ENCODE data around the gene SRC. TPM values are rescaled to one million over a fixed set of nuclear protein-coding genes. Genes with fewer than 3 reads are reported as not detected.

SRC gene
- total RNA-seq, 2 donors from 2014 or later: 25.9 to 35.3 TPM

GRCh38 chr20:37449276-37449675 lies 103.3 kb downstream of the SRC start:
- Histone ChIP-seq H3K27ac (no peak overlapping the region), H3K36me3 (replicated peaks in 1 of 2; ENCODE audit: insufficient read depth in 1 of 2, low read depth in 2 of 2) (no peaks in the 10 kb centered on the region), H3K4me3 (no peak overlapping the region), H3K9me3 (peaks cover 0 to 5% (median 0%) of the 10 kb centered on the region in 3 donors), H3K4me1 (no peaks in the 10 kb centered on the region), H3K27me3 (no peaks in the 10 kb centered on the region)
- DNase-seq: no peak
- intact Hi-C loops (cut with DNase I): no loop called here
- TF ChIP-seq, protein P1, sequence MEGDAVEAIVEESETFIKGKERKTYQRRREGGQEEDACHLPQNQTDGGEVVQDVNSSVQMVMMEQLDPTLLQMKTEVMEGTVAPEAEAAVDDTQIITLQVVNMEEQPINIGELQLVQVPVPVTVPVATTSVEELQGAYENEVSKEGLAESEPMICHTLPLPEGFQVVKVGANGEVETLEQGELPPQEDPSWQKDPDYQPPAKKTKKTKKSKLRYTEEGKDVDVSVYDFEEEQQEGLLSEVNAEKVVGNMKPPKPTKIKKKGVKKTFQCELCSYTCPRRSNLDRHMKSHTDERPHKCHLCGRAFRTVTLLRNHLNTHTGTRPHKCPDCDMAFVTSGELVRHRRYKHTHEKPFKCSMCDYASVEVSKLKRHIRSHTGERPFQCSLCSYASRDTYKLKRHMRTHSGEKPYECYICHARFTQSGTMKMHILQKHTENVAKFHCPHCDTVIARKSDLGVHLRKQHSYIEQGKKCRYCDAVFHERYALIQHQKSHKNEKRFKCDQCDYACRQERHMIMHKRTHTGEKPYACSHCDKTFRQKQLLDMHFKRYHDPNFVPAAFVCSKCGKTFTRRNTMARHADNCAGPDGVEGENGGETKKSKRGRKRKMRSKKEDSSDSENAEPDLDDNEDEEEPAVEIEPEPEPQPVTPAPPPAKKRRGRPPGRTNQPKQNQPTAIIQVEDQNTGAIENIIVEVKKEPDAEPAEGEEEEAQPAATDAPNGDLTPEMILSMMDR (IDR thresholded peaks at IDR 0.05): no peak
- TF ChIP-seq POLR2A (IDR thresholded peaks at IDR 0.05): no peak
- no peak for ATAC-seq
- 68 to 74% methylated on average over 12 of the region's 12 CpGs for WGBS, 2 donors

DNA sequence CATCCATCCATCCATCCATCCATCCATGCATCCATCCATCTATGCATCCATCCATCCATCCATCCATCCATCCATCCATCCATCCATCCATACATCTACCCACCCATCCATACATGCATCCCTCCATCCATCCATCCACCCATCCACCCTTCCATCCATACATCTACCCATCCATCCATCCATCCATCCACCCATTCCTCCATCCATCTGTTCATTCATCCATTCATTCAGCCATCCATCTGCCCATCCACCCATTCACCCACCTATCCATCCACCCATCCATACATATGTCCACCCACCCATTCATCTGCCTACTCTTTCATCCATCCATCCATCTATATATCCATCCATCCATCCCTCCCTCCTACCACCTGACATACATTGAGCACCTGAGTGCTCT lies 104.4 kb downstream of the SRC start:
- H3K9me3 ChIP-seq: peaks cover 0 to 6% (median 0%) of the 10 kb centered on the region in 3 donors
- TF ChIP-seq POLR2A (IDR thresholded peaks at IDR 0.05): no peak
- TF ChIP-seq, protein P1 (IDR thresholded peaks at IDR 0.05): no peak
- H3K36me3 ChIP-seq (replicated peaks in 1 of 2; ENCODE audit: insufficient read depth in 1 of 2, low read depth in 2 of 2): no peaks in the 10 kb centered on the region
- no peaks in the 10 kb centered on the region for H3K4me1 ChIP-seq
- no peak overlapping the region for H3K27ac ChIP-seq
- intact Hi-C loops (cut with DNase I): no loop called here
- no peaks in the 10 kb centered on the region for H3K27me3 ChIP-seq
- ATAC-seq: no peak
- no peak overlapping the region for H3K4me3 ChIP-seq
- no peak for DNase-seq

GRCh38 chr20:37451616-37452015 lies 105.7 kb downstream of the SRC start:
- 84 to 88% methylated on average over 2 of the region's 2 CpGs for WGBS, 2 donors
- ATAC-seq: no peak
- no peak overlapping the region for H3K4me3 ChIP-seq
- no peak for DNase-seq
- H3K36me3 ChIP-seq (replicated peaks in 1 of 2; ENCODE audit: insufficient read depth in 1 of 2, low read depth in 2 of 2): no peaks in the 10 kb centered on the region
- H3K4me1 ChIP-seq: no peaks in the 10 kb centered on the region
- no peak for TF ChIP-seq POLR2A (IDR thresholded peaks at IDR 0.05)
- TF ChIP-seq, protein P1 (IDR thresholded peaks at IDR 0.05): no peak
- peaks cover 0 to 12% (median 0%) of the 10 kb centered on the region in 3 donors for H3K9me3 ChIP-seq
- no peaks in the 10 kb centered on the region for H3K27me3 ChIP-seq
- H3K27ac ChIP-seq: no peak overlapping the region
- intact Hi-C loops (cut with DNase I): no loop called here

- no peaks in the 10 kb centered on the region for H3K36me3 ChIP-seq (replicated peaks in 1 of 2; ENCODE audit: insufficient read depth in 1 of 2, low read depth in 2 of 2)
- 45% methylated on average over 3 of the region's 3 CpGs for WGBS, 2 donors
- TF ChIP-seq POLR2A (IDR thresholded peaks at IDR 0.05): no peak
- TF ChIP-seq, protein P1 (IDR thresholded peaks at IDR 0.05): no peak
Measured at GRCh38 chr20:37452236-37452635, 106.3 kb downstream of the SRC start.

GRCh38 chr20:37453288-37453687 lies 107.3 kb downstream of the SRC start:
- H3K27me3 ChIP-seq: no peaks in the 10 kb centered on the region
- 43 to 56% methylated on average over 3 of the region's 3 CpGs for WGBS, 2 donors
- DNase-seq (no peak), ATAC-seq (no peak)
- no peak overlapping the region for H3K27ac ChIP-seq
- no peaks in the 10 kb centered on the region for H3K36me3 ChIP-seq (replicated peaks in 1 of 2; ENCODE audit: insufficient read depth in 1 of 2, low read depth in 2 of 2)
- no peak overlapping the region for H3K4me3 ChIP-seq
- intact Hi-C loops (cut with DNase I): no loop called here
- no peaks in the 10 kb centered on the region for H3K4me1 ChIP-seq
- H3K9me3 ChIP-seq: peaks cover 0 to 12% (median 0%) of the 10 kb centered on the region in 3 donors
- TF ChIP-seq POLR2A (IDR thresholded peaks at IDR 0.05): no peak
- TF ChIP-seq, protein P1 (IDR thresholded peaks at IDR 0.05): no peak

More at GRCh38 chr20:37452236-37452635, 106.3 kb downstream of the SRC start:
- no peaks in the 10 kb centered on the region for H3K27me3 ChIP-seq
- ATAC-seq (no peak), DNase-seq (no peak)
- H3K9me3 ChIP-seq: peaks cover 0 to 12% (median 0%) of the 10 kb centered on the region in 3 donors
- intact Hi-C loops (cut with DNase I): no loop called here
- no peak overlapping the region for H3K27ac ChIP-seq
- no peaks in the 10 kb centered on the region for H3K4me1 ChIP-seq
- H3K4me3 ChIP-seq: no peak overlapping the region

All from body of pancreas (tissue), 4 donors.